Thyroid gland (tissue), 4 donors: ENCODE measurements around the gene ZNF232. TPM values are rescaled to one million over a fixed set of nuclear protein-coding genes. Genes with fewer than 3 reads are reported as not detected.
"Not testable (repeated sequence)": the region's sequence is repeated elsewhere in the genome, so short reads cannot be mapped to it uniquely, and the experiment has no call there.

ENCODE experiments used
- DNase-seq, 2 donors: peaks; one replicate each; pipeline ENCODE4 v3.0.0-alpha.2; 2019
- H3K27ac ChIP-seq, 3 donors: fragments of 200-600 bp; sonication (generic); 1 replicate in 2 of 3; 2 replicates in 1 of 3; pipeline ENCODE4 v1.5.1; 2016 to 2019; ENCODE audit warnings: mild to moderate bottlenecking in 1 of 3, moderate library complexity in 1 of 3
- H3K27me3 ChIP-seq: fragments of 200-600 bp; sonication (generic); one replicate; pipeline ENCODE4 v1.5.1; 2019
- H3K36me3 ChIP-seq, 2 donors: fragments of 200-600 bp; sonication (generic); one replicate each; pipeline ENCODE4 v1.5.1; 2016 to 2019
- H3K4me1 ChIP-seq, 2 donors: fragments of 200-600 bp; sonication (generic); one replicate each; pipeline ENCODE4 v1.5.1; 2017 to 2019
- H3K4me3 ChIP-seq, 3 donors: fragments of 200-600 bp; sonication (generic); replicated peaks in 1 of 3; 1 replicate in 2 of 3; 2 replicates in 1 of 3; pipeline ENCODE4 v1.5.1; 2016; ENCODE audit warnings: mild to moderate bottlenecking in 1 of 3
- H3K9me3 ChIP-seq: fragments of 200-600 bp; sonication (generic); one replicate; pipeline ENCODE4 v1.5.1; 2017
- CTCF ChIP-seq, 6 experiments: fragments of 200-600 bp in 3 of 6; fragments of 450-650 bp in 3 of 6; sonication (generic) in 3 of 6; IDR thresholded peaks; one replicate each; pipeline ENCODE4 v1.5.1; 2016 to 2019; ENCODE audit warnings: antibody characterized with exemption in 6 of 6, mild to moderate bottlenecking in 2 of 6, inconsistent platforms in 1 of 6, moderate library complexity in 1 of 6
- POLR2A ChIP-seq, 2 donors: fragments of 450-650 bp; IDR thresholded peaks; one replicate each; pipeline ENCODE4 v1.6.1; 2017; ENCODE audit warnings: antibody characterized with exemption in 2 of 2, mild to moderate bottlenecking in 2 of 2, moderate library complexity in 1 of 2
- WGBS, 2 donors: methylation state at CpG; one replicate each; pipeline ENCODE4 v1.1.5; 2017; 5-methylcytosine and 5-hydroxymethylcytosine counted together
- intact Hi-C: fragments of 100-400 bp; cut with DNase I; formaldehyde crosslinking; loops from one replicate; pipeline ENCODE4 v1.15.1; 2023
- total RNA-seq, 4 donors: library from RNA; depleted of rRNA; stranded (reverse); fragments of >200 nt; gene quantifications; one replicate each; pipeline ENCODE4 v1.2.3, GENCODE V29; 2016

The ZNF232 gene
- total RNA-seq, 4 donors from 2014 or later: 7.5 to 13.7 (median 9.6) TPM

GRCh38 chr17:5136580-5137412 is 25.1 kb upstream of the ZNF232 start:
- H3K4me1 ChIP-seq, H3K9me3 ChIP-seq, intact Hi-C loops, H3K4me3 ChIP-seq, H3K27me3 ChIP-seq, DNase-seq, H3K36me3 ChIP-seq, H3K27ac ChIP-seq: not testable (repeated sequence)
- WGBS, 2 donors: 86 to 88% methylated on average over 2 to 12 of the region's 14 CpGs

- DNase-seq: no peak
- Histone ChIP-seq H3K4me1 (no peaks in the 10 kb centered on the region), H3K9me3 (no peaks in the 10 kb centered on the region), H3K27me3 (no peaks in the 10 kb centered on the region), H3K36me3 (no peaks in the 10 kb centered on the region), H3K4me3 (no peak overlapping the region), H3K27ac (no peak overlapping the region)
- intact Hi-C loops: no loop called here
- TF ChIP-seq POLR2A (IDR thresholded peaks at IDR 0.05) (no peak), CTCF (IDR thresholded peaks at IDR 0.05) (no peak)
- WGBS, 2 donors: 86 to 89% methylated on average over 10 to 11 of the region's 14 CpGs
Measured at GRCh38 chr17:5135726-5136579, 24.3 kb upstream of the ZNF232 start.

- DNase-seq, H3K4me1 ChIP-seq, H3K9me3 ChIP-seq, intact Hi-C loops, H3K4me3 ChIP-seq, H3K27ac ChIP-seq, H3K27me3 ChIP-seq, H3K36me3 ChIP-seq: not testable (repeated sequence)
- 81 to 84% methylated on average over 8 of the region's 8 CpGs for WGBS, 2 donors
Measured at GRCh38 chr17:5135131-5135712, 23.5 kb upstream of the ZNF232 start.

- H3K9me3 ChIP-seq, H3K4me1 ChIP-seq, H3K27ac ChIP-seq, H3K4me3 ChIP-seq, intact Hi-C loops, H3K36me3 ChIP-seq, H3K27me3 ChIP-seq, DNase-seq: not testable (repeated sequence)
- 87 to 89% methylated on average over 11 of the region's 11 CpGs for WGBS, 2 donors
Measured at GRCh38 chr17:5134571-5134970, 22.9 kb upstream of the ZNF232 start.

GRCh38 chr17:5133961-5134360 is 22.3 kb upstream of the ZNF232 start:
- H3K36me3 ChIP-seq, DNase-seq, H3K4me3 ChIP-seq, H3K27me3 ChIP-seq, H3K4me1 ChIP-seq, intact Hi-C loops, H3K9me3 ChIP-seq, H3K27ac ChIP-seq: not testable (repeated sequence)
- WGBS, 2 donors: 77 to 85% methylated on average over 7 to 8 of the region's 8 CpGs

- H3K4me3 ChIP-seq: no peak overlapping the region
- H3K27me3 ChIP-seq: no peaks in the 10 kb centered on the region
- no peaks in the 10 kb centered on the region for H3K4me1 ChIP-seq
- H3K27ac ChIP-seq: no peak overlapping the region
- DNase-seq: no peak
- TF ChIP-seq POLR2A (IDR thresholded peaks at IDR 0.05): no peak
- no peak for TF ChIP-seq CTCF (IDR thresholded peaks at IDR 0.05)
- H3K36me3 ChIP-seq: no peaks in the 10 kb centered on the region
- intact Hi-C loops: no loop called here
- H3K9me3 ChIP-seq: no peaks in the 10 kb centered on the region
- WGBS, 2 donors: 77 to 82% methylated on average over 7 to 8 of the region's 8 CpGs
Measured at GRCh38 chr17:5133311-5133710, 21.6 kb upstream of the ZNF232 start.

- intact Hi-C loops, H3K4me3 ChIP-seq, H3K27ac ChIP-seq, DNase-seq, H3K9me3 ChIP-seq, H3K27me3 ChIP-seq, H3K4me1 ChIP-seq, H3K36me3 ChIP-seq: not testable (repeated sequence)
- WGBS, 2 donors: 87 to 93% methylated on average over 12 to 14 of the region's 15 CpGs
Measured at GRCh38 chr17:5132503-5133225, 21.0 kb upstream of the ZNF232 start.

GRCh38 chr17:5131799-5132502 is 20.3 kb upstream of the ZNF232 start:
- H3K4me1 ChIP-seq, DNase-seq, H3K27me3 ChIP-seq, H3K4me3 ChIP-seq, H3K36me3 ChIP-seq, intact Hi-C loops, H3K9me3 ChIP-seq, H3K27ac ChIP-seq: not testable (repeated sequence)
- WGBS, 2 donors: 82 to 85% methylated on average over 12 to 14 of the region's 16 CpGs
